Activated T-cell treated with anti-CD3 and anti-CD28 coated beads, Interleukin-2, amount 50 U/mL, for 4 hours (primary cell): Measurements from ENCODE around the gene PDZRN4. TPM values are rescaled to one million over a fixed set of nuclear protein-coding genes. Genes with fewer than 3 reads are reported as not detected.

ENCODE experiments used
- ATAC-seq, 2 donors: fragments of 200-7000 bp; cut with Tn5 transposase; one replicate each; pipeline ENCODE4 v1.10.0; 2021
- DNase-seq: peaks from one replicate; pipeline ENCODE4 v3.0.0-alpha.2; 2020
- H3K27me3 Mint-ChIP-seq: one replicate; pipeline ENCODE4 v1.8.0; 2021; ENCODE audit warnings: low read depth, mixed read lengths
- H3K36me3 Mint-ChIP-seq: one replicate; pipeline ENCODE4 v1.8.0; 2022; ENCODE audit warnings: mixed read lengths; ENCODE audit not compliant: insufficient read depth
- H3K4me1 Mint-ChIP-seq: one replicate; pipeline ENCODE4 v1.8.0; 2021; ENCODE audit warnings: low read depth, mixed read lengths
- H3K4me3 Mint-ChIP-seq: one replicate; pipeline ENCODE4 v1.8.0; 2021; ENCODE audit warnings: mild to moderate bottlenecking, moderate library complexity, mixed read lengths
- H3K9me3 Mint-ChIP-seq: one replicate; pipeline ENCODE4 v1.8.0; 2021; ENCODE audit warnings: mixed read lengths
- total RNA-seq, 3 donors: library from RNA; stranded (reverse); gene quantifications; one replicate each; pipeline ENCODE4 v1.2.1, GENCODE V29; 2021

Gene PDZRN4
- total RNA-seq, 3 donors from 2014 or later, result not detected

DNA sequence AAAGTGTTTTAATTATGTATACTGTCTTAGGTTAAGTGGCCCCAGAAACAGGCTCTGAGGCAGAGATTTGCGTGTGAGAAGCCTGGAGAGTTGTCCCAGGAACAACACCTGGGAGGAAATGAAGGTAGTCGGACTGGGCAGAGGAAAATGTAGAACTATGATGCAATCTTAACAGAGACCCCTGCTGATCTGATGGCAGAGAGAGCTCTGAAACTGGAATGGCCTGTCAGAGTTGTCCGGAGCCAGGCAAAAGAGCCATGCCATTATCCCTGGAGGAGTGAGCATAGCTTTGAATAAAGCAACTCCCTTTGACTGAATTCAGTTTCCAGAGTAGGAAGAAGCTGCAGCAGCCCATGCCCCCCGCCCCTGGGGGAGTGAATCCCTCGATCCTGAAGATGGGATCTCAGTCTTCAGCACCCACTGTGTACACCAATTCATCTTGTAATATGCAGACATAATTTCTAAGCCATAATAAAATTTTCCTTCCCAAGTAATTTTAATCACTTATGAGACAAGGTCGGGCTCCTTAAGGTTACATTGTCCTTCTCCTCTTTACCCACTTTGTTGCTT lies 264.8 kb downstream of the PDZRN4 start:
- H3K27me3 Mint-ChIP-seq, result peaks cover 2% of the 10 kb centered on the region
- H3K4me1 Mint-ChIP-seq, result no peaks in the 10 kb centered on the region
- DNase-seq (no peak), ATAC-seq (no peak)
- no peak overlapping the region for H3K4me3 Mint-ChIP-seq
- H3K36me3 Mint-ChIP-seq, result no peaks in the 10 kb centered on the region
- H3K9me3 Mint-ChIP-seq, result no peaks in the 10 kb centered on the region

- Mint-ChIP-seq H3K4me3 (no peak overlapping the region), H3K4me1 (no peaks in the 10 kb centered on the region), H3K9me3 (no peaks in the 10 kb centered on the region), H3K36me3 (no peaks in the 10 kb centered on the region), H3K27me3 (peaks cover 2% of the 10 kb centered on the region)
- DNase-seq, result no peak
- no peak for ATAC-seq
These were observed 265.3 kb downstream of the PDZRN4 start for GRCh38 chr12:41453409-41453808.

- Mint-ChIP-seq H3K4me3 (no peak overlapping the region), H3K4me1 (no peaks in the 10 kb centered on the region), H3K9me3 (no peaks in the 10 kb centered on the region), H3K36me3 (no peaks in the 10 kb centered on the region), H3K27me3 (peaks cover 2% of the 10 kb centered on the region)
- ATAC-seq, result no peak
- DNase-seq, result no peak
These were observed 271.2 kb downstream of the PDZRN4 start for GRCh38 chr12:41459111-41459905.

GRCh38 chr12:41459906-41460214 lies 271.7 kb downstream of the PDZRN4 start:
- ATAC-seq (no peak), DNase-seq (no peak)
- peaks cover 2% of the 10 kb centered on the region for H3K27me3 Mint-ChIP-seq
- no peak overlapping the region for H3K4me3 Mint-ChIP-seq
- H3K36me3 Mint-ChIP-seq, result no peaks in the 10 kb centered on the region
- no peaks in the 10 kb centered on the region for H3K4me1 Mint-ChIP-seq
- H3K9me3 Mint-ChIP-seq, result no peaks in the 10 kb centered on the region

- H3K9me3 Mint-ChIP-seq, result no peaks in the 10 kb centered on the region
- DNase-seq, result no peak
- H3K4me3 Mint-ChIP-seq, result no peak overlapping the region
- ATAC-seq, result no peak
- H3K36me3 Mint-ChIP-seq, result no peaks in the 10 kb centered on the region
- peaks cover 2% of the 10 kb centered on the region for H3K27me3 Mint-ChIP-seq
- no peaks in the 10 kb centered on the region for H3K4me1 Mint-ChIP-seq
These were observed 272.8 kb downstream of the PDZRN4 start for GRCh38 chr12:41460906-41461305.

- ATAC-seq, result no peak
- no peaks in the 10 kb centered on the region for H3K4me1 Mint-ChIP-seq
- no peaks in the 10 kb centered on the region for H3K36me3 Mint-ChIP-seq
- no peak overlapping the region for H3K4me3 Mint-ChIP-seq
- H3K27me3 Mint-ChIP-seq, result no peaks in the 10 kb centered on the region
- no peak for DNase-seq
- no peaks in the 10 kb centered on the region for H3K9me3 Mint-ChIP-seq
These were observed 274.2 kb downstream of the PDZRN4 start for GRCh38 chr12:41462312-41462711.

DNA sequence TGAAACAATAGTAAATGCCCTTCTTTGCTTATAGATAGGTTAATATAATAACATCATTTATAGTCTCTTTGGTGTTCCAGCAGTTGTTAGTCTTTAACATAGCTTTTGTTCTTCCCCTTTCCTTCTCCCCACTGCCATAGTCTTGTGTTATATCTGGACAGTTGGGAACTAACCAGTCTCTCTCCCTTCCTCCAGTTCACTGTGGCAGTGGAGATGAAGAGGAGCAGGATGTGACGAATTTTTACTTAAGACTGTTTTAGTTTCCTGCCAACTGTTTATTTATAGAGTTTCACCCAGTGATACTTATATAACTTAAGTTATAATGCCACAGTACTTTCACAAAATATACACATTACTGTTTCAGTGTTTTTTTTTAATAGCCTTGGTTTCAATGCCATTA lies 277.4 kb downstream of the PDZRN4 start:
- no peak for DNase-seq
- Mint-ChIP-seq H3K9me3 (no peaks in the 10 kb centered on the region), H3K27me3 (no peaks in the 10 kb centered on the region), H3K36me3 (no peaks in the 10 kb centered on the region), H3K4me1 (no peaks in the 10 kb centered on the region), H3K4me3 (no peak overlapping the region)
- ATAC-seq, result no peak

- no peak for ATAC-seq
- DNase-seq, result no peak
- Mint-ChIP-seq H3K4me1 (no peaks in the 10 kb centered on the region), H3K4me3 (no peak overlapping the region), H3K9me3 (no peaks in the 10 kb centered on the region), H3K36me3 (no peaks in the 10 kb centered on the region), H3K27me3 (no peaks in the 10 kb centered on the region)
These were observed 278.2 kb downstream of the PDZRN4 start for GRCh38 chr12:41466300-41466699.

DNA sequence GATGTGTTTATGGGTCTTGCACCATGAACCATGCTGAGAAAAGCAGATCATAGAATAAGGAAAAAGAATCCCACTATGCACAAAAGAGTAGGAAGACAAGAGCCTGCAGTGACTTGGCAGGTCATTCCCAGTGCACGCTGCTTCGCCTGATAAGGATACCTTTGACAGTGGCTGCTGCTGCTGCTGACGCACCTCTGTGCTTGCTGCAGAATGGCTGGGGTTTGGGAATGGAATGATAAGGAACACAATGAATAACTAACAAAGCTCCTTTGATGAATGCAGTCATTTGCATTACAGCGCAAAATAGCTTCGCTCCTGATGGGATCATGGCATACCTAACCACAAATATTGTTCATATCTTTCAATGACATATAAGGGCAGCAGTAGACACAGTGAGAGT lies 278.7 kb downstream of the PDZRN4 start:
- H3K27me3 Mint-ChIP-seq, result no peaks in the 10 kb centered on the region
- no peak for DNase-seq
- no peaks in the 10 kb centered on the region for H3K9me3 Mint-ChIP-seq
- H3K36me3 Mint-ChIP-seq, result no peaks in the 10 kb centered on the region
- no peak for ATAC-seq
- no peaks in the 10 kb centered on the region for H3K4me1 Mint-ChIP-seq
- no peak overlapping the region for H3K4me3 Mint-ChIP-seq

DNA sequence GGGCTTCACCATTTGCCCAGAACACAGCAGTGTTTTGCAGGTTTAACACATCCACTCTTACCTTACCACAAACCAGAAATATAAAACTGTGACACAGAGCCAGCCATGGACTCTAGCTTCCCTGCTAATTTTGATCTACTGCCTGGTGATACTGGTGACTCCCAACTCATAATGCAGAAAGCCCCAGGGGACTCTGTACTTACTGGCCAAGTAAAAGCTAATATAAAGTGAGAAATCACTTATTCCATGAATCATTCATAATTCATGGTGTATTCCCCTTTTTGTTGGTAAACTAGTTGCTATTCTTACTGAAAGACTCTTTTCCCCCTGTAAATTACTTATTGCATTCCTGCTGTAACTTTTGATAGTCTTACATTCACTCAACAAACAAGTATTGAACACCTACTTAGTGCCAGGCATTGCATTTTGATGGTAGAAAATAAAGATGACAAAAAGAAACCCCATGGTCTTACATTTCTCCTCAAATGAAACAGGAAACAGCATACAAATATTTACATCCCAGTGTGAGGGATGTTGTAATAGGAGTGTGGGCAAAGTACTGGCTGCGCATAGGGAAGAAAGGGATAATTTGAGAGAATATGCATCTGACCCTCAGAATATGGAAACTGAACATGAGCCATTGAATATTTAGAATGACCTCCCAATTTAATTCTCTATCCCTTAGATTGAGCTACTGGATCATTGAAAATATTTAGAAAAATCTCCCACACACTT lies 279.6 kb downstream of the PDZRN4 start:
- no peak for ATAC-seq
- H3K4me1 Mint-ChIP-seq, result no peaks in the 10 kb centered on the region
- no peak for DNase-seq

GRCh38 chr12:41468341-41468740 lies 280.2 kb downstream of the PDZRN4 start:
- DNase-seq (no peak), ATAC-seq (no peak)
- H3K4me3 Mint-ChIP-seq, result no peak overlapping the region
- no peaks in the 10 kb centered on the region for H3K9me3 Mint-ChIP-seq
- H3K27me3 Mint-ChIP-seq, result no peaks in the 10 kb centered on the region
- no peaks in the 10 kb centered on the region for H3K4me1 Mint-ChIP-seq
- no peaks in the 10 kb centered on the region for H3K36me3 Mint-ChIP-seq

More for the DNA sequence above, 279.6 kb downstream of the PDZRN4 start:
- Mint-ChIP-seq H3K4me3 (no peak overlapping the region), H3K27me3 (no peaks in the 10 kb centered on the region), H3K36me3 (no peaks in the 10 kb centered on the region), H3K9me3 (no peaks in the 10 kb centered on the region)

- no peak for ATAC-seq
These were observed 280.6 kb downstream of the PDZRN4 start for GRCh38 chr12:41468756-41469155.

DNA sequence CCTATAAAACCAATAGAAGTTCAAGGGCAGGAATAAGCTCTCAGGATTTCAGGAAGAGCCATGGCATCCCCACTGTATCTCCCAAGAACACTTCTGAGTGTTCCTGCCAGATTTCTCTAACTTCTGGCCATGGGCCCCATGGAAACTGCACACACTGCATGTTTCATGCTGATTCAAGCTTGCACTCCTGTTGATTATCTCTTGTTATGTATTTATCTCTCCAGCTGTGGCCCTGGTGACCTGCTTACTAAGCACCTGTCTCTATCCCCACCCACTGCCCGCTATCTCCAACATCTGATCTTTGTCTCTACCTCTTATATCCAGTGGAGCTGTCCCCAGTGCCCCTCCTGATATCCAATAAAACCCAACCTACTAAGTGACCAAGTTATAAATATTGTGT lies 285.3 kb downstream of the PDZRN4 start:
- no peaks in the 10 kb centered on the region for H3K36me3 Mint-ChIP-seq
- no peak overlapping the region for H3K4me3 Mint-ChIP-seq
- DNase-seq, result no peak
- no peak for ATAC-seq
- H3K27me3 Mint-ChIP-seq, result no peaks in the 10 kb centered on the region
- H3K4me1 Mint-ChIP-seq, result no peaks in the 10 kb centered on the region
- H3K9me3 Mint-ChIP-seq, result no peaks in the 10 kb centered on the region

More at GRCh38 chr12:41468756-41469155, 280.6 kb downstream of the PDZRN4 start:
- no peaks in the 10 kb centered on the region for H3K4me1 Mint-ChIP-seq
- DNase-seq, result no peak
- no peak overlapping the region for H3K4me3 Mint-ChIP-seq
- H3K9me3 Mint-ChIP-seq, result no peaks in the 10 kb centered on the region
- no peaks in the 10 kb centered on the region for H3K27me3 Mint-ChIP-seq
- H3K36me3 Mint-ChIP-seq, result no peaks in the 10 kb centered on the region

DNA sequence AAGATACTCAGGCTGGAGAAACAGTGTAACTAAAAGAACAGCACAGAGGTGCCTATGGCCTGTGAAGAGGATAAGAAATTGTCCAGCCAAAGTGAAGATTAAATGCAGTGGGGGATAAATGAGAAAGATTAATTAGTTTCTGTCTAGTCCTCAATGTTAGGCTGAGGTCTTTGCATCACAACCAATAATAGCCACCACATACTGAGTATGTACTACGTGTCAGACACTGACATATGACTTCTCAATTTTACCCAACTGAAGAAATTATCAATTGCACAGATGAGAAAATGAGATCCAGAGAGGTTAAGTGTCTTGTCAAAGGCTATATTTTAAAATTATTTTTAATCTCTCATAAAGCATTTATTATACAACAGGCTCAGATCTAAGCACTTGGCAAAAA lies 285.9 kb downstream of the PDZRN4 start:
- Mint-ChIP-seq H3K4me1 (no peaks in the 10 kb centered on the region), H3K4me3 (no peak overlapping the region)

More for the DNA sequence above, 285.9 kb downstream of the PDZRN4 start:
- no peak for DNase-seq
- no peaks in the 10 kb centered on the region for H3K27me3 Mint-ChIP-seq
- H3K9me3 Mint-ChIP-seq, result no peaks in the 10 kb centered on the region
- H3K36me3 Mint-ChIP-seq, result no peaks in the 10 kb centered on the region
- no peak for ATAC-seq
